ENCODE data around the gene NOC2L.

Gene NOC2L

GRCh38 chr1:958823-959730 lies at the start of gene NOC2L:
Gene NOC2L (minus strand): TSS chr1:959256. CDS start chr1:959240, 16 bp downstream.
- DNase-seq (ENCODE audit: insufficient read length, low spot score) (peak; percentile 54), FAIRE-seq (no peak)
- TF ChIP-seq CTCF (IDR thresholded peaks at IDR 0.05; ENCODE audit: insufficient read depth, missing control alignments) = no peak

GRCh38 chr1:1006305-1007159 lies 47.5 kb upstream of the NOC2L start:
- no peak for DNase-seq (ENCODE audit: insufficient read length, low spot score)
- no peak for FAIRE-seq
- TF ChIP-seq CTCF (IDR thresholded peaks at IDR 0.05; ENCODE audit: insufficient read depth, missing control alignments) = no peak

DNA sequence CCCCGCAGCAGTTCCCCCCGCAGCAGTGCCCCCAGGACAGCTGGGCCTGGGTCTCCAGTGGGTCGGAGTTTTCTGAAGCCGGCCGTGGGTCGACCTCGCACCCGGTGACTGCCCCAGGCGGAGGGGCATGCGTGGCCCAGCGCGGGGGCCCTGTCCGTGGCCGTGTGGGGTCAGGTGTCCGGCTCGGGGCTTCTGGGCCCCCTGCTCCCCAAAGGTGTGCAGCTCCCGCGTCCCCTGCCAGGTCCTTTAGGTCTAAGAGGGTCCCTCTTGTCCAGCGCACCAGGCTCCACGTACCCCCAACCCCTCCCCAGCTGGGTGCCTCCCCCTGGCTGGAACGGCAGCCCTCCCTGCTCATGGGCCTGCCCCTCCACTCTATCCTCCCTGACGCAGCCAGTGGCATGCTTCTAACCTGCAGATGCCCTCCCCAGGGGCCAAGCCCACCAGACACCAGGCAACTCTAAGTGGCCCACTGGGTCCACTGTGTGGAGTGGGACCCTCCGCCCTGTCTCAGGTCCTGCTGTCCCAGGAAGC lies 46.8 kb upstream of the NOC2L start:
- FAIRE-seq (no peak), DNase-seq (ENCODE audit: insufficient read length, low spot score) (no peak)
- no peak for TF ChIP-seq CTCF (IDR thresholded peaks at IDR 0.05; ENCODE audit: insufficient read depth, missing control alignments)

DNA sequence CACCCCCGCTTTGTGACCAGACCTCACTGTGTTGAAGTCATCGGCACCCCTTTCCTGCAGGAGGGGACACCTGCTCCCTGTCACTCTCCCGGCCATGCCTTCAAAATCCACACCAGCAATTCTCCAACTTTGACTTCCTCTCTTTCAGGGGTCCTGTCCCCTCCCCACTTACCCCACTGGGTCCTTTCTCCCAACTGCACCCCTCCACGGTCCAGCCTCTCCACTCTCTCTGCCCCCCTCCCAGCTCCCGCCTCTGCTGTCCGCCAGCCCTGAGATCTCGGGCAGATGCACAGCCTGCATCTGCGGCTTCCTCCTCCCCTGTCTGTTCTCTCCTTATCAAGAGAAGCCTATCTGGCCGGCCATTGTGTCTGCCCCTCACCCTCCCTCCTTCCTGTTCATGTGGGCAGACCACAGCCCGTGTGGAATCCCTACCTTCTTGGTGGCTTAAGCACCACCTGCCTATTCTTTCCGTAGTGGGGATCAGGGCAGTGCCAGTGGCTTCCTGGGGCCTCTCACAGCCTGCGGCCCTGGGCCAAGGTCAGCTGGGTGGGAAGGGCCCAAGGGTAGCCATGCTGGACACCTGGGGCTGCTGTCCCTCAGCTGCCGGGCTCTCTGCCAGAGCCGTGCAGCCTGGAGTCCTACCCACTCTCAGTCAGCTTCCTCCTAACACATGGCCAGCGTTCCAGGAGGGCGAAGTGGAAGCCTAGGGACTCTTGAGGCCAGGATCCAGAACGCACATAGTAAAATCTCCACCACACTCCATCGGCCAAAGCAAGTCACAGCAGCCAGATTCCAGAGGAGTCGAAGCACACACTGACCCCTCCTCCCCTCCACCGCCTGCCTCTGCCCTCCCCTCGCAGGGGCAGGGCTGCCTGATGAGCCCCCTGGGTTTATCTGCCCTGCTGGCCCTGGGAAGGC lies 46.0 kb upstream of the NOC2L start:
- FAIRE-seq (no peak), DNase-seq (ENCODE audit: insufficient read length, low spot score) (no peak)
- TF ChIP-seq CTCF (IDR thresholded peaks at IDR 0.05; ENCODE audit: insufficient read depth, missing control alignments) = no peak

- TF ChIP-seq CTCF (IDR thresholded peaks at IDR 0.05; ENCODE audit: insufficient read depth, missing control alignments) = no peak
- FAIRE-seq (no peak), DNase-seq (ENCODE audit: insufficient read length, low spot score) (no peak)
Observed at GRCh38 chr1:1004420-1004779, 45.3 kb upstream of the NOC2L start.

DNA sequence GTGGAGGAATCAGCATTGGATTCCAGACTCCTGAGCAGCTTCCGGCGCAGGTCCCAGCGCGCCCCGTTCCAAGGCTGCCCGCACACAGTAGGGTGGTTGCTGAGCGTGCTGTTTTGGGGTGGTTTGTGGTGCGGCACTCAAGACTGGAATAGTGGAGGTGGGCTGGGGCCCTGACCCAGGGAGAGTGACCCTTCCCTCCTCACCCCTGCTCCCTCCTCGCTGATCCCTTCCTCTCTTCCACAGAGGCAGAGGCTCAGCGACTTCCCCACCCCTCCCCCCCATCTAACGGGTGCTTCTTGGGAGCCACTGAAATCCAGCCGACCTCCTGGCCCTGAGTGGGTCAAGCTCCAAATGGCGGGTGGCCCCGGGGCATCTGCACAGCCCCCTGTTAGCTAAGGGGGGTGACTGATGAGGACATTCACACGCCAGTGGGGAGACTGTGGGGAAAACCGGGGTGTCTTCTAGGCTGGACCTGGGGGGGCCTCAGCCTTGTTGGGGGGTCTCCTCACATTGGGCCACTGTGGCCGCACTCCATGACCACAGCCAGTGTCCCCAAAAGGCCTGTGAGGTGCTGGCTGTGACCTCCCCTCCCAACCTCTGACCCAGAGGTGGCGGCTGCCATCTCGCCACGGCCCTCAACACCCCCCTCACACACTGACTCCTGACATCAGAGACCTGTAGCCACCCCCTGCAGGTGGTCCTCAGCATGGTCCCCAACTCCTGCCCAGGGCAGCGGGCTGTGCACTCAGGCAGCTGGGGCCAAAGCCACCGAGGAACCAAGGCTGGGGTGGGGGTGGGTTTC lies 44.8 kb upstream of the NOC2L start:
- no peak for DNase-seq (ENCODE audit: insufficient read length, low spot score)
- no peak for TF ChIP-seq CTCF (IDR thresholded peaks at IDR 0.05; ENCODE audit: insufficient read depth, missing control alignments)
- FAIRE-seq = no peak
